ENCODE results near the gene PMS1.
"Not testable (repeated sequence)": the region's sequence is repeated elsewhere in the genome, so short reads cannot be mapped to it uniquely, and the experiment has no call there.

PMS1 gene

DNA sequence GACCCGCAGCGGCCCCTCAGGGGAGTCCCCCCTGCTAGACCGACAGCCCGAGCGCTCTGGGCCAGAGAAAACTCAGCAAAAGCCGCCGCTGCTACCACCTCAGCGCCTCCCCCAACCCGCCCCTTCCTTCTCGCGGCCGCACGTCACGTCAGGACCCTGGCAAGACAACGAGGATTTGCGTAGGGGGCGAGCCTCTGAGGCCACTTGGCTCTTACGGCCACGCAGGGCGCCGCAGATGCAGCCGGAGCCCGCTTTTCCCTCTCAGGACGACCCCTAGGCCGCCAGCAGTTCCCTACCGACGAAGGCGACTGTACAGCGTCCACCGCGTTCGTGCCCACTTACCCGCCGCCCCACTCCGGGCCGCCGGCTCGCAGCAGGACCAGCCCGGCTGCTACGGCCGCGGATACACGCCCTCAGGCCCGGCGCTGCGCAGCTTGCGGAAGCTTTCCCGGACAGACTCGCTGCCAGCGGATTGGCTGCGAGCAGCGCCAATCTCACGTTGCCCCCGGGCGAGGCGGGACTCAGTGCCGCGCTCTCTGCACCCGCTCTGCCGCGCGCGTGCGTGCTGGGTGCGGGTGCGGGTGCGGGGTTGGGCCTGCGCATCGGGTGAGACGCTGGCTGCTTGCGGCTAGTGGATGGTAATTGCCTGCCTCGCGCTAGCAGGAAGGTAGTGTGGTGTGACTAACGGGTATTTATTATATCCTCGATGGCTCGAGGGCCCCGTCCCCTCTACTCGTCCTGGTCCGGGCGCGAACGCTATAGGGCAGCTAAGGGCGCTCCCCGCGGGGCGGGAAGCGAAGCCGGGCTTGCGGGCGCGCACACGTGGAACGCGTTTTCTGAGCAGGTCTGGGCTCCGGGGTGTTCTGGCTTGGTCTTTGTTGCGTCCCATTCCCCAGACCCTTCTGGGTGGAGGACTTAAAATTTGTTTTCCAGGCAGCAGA is at the start of gene PMS1, which contains the start of gene ORMDL1:
Gene PMS1 (plus strand): TSS at position 524 of the 941 bp plus-strand sequence. CDS start 7,360 bp downstream, outside the sequence.
Gene ORMDL1 (minus strand): TSS at position 413 of the 941 bp plus-strand sequence. CDS start 1,744 bp downstream, outside the sequence.
- peak; percentile 91 to 93 for ATAC-seq

DNA sequence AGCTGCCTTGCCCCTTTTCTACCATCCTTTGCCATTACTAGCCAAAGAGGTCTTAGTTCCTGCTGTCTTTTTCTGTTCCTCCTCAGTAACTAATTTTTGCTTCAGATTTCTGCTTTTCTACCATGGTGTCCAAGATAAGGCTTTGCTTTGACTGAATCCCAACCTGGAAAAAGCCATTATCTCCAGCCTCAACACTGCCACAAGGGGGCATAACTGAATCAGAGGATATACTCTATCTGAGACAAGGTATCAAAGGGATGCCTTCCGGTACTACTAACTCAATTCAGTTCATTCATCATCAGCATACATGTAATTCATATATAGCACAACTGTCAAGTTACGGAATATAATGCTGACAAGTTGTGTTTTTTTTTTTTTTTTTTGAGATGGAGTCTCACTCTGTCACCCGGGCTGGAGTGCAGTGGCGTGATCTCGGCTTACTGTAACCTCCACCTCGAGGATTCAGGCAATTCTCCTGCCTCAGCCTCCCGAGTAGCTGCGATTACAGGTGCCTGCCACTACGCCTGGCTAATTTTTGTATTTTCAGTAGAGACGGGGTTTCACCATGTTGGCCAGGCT is 33.1 kb upstream of the PMS1 start:
- ATAC-seq, result peak in 1 of 2 donors; percentile 51

DNA sequence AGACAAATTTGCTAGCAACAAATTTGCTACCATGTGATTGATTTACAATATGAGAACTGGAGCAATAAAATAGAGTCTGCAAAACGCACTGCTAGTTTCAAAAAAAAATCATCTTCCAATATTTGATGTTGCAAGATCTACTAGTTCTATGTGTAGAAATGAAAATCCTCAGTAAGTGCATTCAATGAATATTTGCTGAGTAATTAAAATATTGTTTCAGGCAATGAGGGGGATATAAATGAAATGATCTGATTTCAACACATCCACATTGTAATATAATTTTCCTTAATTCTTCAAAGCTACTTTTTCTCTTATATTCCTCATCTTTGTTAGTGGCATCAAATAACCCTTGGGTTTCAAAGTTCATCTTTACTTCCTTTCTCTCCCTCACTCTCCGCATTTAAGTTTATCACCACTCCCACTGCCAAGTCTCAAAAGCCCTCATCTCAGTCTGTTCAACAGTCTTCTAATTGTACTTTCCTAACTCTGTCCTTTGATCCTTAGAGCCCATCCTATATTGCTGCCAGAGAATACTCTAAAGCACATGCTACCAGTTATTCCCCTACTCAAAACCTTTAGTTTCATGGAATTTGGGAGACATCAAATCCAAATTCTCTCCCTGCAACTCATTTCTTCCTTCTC is 27.8 kb upstream of the PMS1 start:
- no peak for ATAC-seq

DNA sequence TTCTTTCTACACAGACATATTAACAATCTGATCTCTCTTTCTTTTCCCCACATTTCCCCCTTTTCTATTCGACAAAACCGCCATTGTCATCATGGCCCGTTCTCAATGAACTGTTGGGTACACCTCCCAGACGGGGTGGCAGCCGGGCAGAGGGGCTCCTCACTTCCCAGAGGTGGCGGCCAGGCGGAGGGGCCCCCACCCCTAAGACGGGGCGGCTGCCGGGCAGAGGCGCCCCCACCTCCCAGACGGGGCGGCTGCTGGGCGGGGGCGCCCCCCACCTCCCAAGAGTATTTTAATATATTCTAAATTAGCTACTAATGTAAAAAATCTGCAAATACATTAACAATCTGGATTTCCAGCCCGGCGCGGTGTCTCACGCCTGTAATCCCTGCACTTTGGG is 24.1 kb upstream of the PMS1 start:
- not testable (repeated sequence) for ATAC-seq

DNA sequence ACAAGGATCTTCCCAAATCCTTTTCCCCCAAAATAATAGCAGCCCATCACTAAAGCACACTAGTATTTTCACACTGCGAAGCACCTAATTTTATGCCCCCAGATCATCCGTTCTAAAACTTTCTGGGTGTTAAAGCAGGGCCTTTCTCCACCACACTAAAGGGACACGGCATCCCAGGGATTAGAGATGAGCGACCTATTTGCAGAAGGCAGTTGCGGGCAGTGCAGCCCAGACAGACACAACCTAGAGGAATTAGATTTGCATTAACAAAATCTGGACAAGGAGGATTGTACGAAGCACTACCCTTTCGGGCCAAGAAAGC is 22.1 kb upstream of the PMS1 start:
- ATAC-seq, result no peak

DNA sequence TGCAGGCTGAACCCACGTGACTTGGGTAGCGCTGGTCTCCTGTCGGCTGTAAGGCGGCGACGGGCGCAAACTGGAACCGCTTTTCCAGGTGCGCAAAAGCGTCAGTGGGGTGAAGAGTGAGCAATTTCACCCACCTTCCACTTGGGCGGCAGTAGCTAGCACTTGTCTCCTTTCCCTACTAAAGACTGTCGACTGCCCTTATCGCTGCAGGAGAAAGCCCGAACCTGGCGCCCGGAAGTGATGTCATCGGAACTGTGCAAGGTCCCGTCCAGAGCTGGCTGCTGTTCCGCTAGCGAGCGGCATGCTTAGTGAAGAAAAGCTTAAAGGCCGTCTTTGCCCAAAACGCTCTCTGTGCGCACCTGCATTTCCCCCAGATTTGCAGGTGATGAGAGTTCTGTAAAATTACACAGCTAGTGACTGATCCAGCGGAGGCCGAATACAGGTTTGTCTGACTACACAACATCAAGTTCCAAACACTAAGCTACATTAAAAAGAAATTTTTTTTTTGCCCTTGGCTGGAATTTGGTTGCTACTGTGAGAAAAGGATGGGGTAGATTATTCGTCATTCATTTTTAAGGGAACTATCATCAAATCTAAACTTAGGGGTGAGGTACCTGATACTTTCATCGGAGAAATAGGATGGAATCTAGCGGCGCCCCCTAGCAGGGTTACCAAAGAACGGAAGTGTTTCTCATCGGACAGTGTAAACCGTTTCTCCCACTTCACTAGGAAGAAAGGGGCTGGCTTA is 21.5 kb upstream of the PMS1 start, which contains the start of gene OSGEPL1:
Gene OSGEPL1 (minus strand): TSS at position 242 of the 748 bp plus-strand sequence. CDS start 1,152 bp downstream, outside the sequence.
- ATAC-seq, result peak; percentile 97

DNA sequence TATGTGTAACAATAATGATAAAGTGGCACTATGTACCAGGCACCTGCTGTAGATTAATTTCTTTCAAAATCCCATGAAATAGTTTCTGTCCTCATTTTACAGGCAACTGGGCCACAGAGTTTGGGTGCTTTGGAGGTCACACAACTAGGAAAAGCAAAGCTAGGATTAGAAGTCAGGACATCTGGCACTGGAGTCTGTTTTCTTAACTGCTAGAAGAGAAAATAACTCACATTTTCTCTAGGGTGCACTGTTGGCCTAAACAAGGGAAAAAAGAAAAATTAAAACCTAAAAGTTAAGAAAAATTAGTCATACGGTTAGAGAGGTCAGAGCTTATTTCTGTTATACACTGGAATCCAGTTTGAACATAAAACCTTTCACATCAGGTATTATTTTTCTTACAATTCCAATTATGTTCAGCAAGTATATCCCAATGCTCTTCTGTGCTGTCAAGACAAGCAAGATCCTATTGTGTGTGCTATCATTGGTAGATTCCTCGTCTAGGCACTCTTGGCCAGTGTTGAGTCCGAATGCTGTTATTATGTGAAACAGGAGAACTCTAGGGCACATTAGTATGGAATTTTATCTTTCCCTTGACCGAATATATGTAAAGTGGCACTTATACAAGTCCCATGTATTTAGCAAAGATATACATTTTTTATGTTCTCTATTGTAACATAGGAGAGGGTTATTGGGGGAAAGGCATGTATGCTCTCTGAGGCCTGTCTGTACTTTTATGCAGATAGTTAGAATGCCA is 20.2 kb upstream of the PMS1 start:
- no peak for ATAC-seq

DNA sequence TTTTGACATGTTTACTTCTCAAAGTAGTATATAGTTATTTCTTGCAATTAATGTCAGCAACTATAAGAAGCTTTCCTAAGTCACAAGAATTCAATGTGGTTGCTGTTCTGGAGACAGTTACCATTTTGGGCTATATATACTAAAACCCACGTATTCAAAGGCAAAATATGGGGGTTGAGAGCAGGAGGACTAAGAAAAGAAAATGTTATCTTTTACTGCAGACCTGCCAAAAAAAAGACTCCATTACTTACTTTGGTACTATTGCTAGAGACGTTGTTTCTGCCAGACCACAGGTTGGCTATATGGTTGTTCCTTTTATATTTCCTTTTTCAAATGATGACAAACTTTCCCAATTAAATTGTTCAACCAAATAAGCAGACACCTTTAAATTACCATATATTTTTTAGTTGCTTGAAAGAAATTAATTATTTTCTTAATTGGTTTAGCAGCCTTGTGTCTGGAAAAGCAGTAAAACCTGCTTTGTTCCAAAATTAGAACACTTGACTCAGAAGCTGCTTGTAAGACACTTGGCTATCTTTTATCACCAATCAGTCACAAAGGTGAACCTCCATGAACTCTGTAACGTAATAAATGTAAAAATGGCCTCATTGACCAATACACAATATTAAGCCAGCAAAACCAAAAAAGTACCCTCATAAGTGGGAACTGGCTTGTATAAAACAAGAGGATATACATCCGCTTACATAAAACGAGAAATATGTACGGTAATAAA is 13.5 kb upstream of the PMS1 start:
- no peak for ATAC-seq

DNA sequence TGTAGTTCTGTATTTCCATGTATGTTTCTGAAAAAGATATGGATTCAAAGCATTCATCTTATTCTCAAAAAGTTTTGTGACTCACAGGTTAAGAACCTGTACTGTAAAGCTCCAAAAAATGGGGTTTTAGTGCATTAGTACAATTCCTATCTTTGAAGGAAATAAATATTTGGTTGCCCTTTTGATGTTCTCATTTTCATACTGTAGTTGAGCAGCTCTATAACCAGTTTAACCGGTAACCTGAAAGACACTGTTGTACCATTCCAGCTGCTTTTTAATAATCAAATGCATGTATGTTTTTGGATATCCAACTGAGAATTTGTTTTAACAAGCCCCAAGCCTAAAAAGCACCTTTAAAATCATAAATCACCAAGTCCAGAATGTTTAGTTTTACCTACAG is 12.0 kb upstream of the PMS1 start:
- ATAC-seq, result no peak

DNA sequence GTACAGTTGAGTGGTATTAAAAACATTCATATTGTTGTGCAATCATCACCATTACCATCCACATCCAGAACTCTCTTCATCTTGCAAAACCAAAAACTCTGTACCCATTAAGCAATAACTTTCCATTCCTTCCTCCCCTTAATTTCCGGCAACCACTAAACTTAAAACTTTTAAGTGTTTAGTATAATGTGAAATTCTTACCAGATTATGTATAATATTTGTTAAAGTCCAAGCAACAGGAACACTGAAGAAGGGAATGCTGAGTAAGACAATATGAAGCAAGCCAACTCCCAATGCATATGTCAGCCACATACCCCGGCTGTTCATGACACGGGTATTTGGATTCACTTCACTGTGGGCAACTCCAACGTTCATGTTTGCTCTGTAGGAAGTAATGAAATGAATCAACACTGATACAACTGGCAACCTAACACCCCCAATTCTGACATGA is 2.0 kb upstream of the PMS1 start:
- ATAC-seq, result no peak

DNA sequence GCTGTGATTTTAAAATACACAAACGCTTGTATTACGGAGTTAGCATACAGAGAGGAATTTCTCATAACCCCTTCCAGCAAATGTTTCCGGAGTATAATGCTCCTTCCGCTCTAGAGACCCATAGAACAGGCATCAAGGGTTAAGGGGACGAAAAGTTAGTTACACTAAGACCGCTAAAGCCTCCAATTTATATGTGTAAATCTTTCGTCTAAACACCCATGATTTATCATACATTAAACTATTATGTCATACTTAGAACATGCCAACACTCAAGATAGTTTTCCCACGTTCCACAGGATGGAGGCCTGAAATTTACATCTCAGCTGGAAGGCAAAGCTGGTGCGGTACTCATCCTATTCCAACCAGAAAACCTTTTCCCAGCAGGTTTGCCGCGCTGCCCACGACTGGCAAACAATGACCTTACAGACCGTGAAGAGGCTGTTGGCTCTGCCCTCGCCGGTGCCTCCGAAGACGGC is 761 bp upstream of the PMS1 start:
- no peak for ATAC-seq

DNA sequence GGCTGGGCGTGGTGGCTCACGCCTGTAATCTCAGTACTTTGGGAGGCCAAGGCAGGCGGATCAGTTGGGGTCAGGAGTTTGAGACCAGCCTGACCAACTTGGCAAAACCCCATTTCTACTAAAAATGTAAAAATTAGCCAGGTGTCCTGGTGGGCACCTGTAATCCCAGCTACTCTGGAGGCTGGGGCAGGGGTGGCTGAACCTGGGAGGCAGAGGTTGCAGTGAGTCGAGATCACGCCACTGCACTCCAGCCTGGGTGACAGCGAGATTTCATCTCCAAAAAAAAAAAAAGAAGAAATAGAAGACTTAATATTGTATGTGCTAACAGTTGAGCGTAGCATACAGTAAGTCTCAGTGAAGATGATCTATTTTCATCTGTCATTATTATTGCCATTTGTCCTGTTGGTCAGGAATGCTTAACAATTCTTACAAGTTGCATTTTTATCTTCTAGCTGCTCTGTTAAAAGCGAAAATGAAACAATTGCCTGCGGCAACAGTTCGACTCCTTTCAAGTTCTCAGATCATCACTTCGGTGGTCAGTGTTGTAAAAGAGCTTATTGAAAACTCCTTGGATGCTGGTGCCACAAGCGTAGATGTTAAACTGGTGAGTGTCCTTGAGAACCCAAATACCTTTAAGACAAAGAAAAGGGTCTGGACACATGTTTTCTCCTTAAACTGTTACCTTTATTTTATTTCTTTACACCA is 7.2 kb downstream of the PMS1 start:
- no peak for ATAC-seq

DNA sequence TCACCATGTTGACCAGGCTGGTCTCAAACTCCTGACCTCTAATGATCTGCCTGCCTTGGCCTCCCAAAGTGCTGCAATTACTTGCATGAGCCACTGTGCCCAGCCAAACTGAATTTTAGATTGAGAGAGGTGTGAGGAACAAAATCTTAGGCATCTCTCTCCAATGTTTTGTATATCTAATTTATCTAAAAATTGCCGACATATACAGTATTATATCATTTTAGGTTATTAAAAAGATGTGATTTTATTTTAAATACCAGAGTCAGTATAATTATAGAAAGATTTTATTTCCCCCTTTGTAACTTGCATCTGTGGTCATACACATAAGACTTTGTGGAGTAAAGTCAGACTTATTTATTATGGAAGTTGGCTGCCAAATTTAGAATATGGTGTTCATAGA is 10.1 kb downstream of the PMS1 start:
- ATAC-seq, result no peak

DNA sequence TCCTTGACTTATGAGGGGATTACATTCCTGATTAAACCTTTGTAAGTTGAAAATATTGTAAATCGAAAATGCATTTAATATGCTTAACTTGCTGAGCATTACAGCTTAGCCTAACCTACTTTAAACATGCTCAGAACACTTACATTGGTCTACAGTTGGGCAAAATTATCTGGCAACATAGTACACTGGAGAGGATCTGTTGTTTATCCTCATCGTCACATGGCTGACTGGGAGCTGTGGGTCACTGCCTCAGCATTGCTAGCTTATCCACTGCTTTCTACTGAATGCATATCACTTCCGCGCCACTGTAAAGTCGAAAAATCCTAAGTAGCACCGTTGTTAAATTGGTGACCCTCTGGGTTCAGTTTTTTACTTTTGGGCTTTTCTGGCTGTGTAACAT is 13.7 kb downstream of the PMS1 start:
- no peak for ATAC-seq

DNA sequence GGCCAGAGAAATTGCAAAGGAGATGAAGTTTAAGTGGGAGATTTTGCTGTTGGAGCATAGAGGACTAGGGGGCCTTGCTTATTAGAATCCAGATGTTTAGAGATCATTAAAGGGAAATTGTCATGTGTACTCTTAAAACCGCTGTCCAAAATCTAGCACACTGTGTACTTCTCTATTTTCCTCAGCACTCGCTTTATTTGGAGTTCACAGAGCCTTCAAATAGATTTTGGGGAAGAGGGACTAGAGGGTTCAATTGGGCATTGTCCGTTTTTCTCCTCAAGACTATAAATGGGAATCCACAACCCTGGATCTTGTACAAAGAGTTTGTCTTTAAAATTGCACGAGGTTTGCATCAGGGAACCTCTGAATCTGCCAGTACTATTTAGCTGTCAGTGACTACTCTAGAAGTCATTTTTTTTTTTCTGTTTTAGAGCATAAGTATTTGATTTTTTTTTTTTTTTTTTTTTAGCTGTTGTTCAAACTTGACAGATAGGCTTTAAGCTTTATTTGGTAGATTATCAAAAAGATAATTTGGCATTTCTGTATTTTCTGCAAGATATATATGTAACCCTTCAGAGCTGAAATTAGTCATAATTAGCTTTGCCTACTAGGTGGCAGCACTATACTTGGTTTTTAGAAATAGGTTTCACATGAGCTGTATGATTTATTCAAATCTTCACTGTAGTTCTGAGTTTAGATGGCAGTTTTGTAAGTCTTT is 14.2 kb downstream of the PMS1 start:
- ATAC-seq, result peak; percentile 61 to 63

DNA sequence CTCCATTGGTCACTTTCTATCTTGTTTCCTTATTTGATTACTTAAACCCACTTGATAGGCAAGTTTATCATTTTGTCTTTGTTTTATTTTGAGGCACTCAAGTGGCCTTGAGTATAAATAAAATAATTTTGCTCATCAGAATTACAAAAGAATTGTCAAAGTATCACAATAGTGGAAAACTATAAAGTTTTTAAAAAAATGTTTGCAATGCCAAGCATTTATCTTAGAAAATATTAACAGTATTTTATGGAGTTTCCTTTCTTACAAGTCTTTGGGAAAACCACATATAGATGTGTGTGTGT is 14.7 kb downstream of the PMS1 start:
- no peak for ATAC-seq

DNA sequence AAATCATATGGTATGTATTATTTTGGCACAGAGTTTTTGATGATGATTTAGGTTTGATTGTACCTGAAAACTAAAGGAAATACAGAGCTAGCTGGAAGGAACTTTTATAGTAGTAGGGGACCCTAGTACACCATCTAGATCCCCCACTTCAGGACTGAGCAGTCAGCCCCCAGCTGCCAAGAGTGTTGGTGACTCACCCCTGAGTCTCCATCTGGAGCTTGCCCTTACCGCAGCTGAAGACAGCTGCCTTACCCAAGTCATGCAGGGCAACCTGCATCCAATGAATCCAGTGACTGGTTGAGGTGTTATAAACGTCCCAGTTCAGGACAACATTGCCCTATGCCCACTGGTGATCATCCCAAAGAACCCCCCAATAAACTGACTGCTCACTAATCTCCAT is 15.3 kb downstream of the PMS1 start:
- ATAC-seq, result no peak

DNA sequence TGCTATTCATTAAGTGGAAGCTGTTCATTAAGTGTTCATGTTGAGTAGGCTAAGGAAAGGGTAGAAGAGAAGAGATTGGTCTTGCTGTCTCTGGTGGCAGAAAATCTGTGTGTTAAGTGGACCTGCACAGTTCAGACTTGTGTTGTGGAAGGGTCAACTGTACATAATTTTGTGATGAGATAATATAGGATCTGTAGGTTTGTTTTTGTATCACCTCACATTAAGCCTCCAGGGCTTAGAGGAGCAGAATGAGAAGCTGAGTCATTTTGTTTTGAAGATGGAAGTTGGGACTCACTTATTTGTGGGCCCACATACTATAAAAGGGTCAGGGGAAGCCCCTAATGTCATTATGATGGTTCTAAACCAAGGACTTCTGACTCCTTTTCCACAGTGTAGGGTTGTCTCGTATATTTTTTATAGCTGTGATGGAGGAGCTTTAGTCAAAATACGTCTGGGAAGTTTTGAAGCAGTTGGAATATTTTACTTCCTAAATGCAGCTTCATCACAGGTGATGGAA is 18.2 kb downstream of the PMS1 start:
- ATAC-seq, result no peak

DNA sequence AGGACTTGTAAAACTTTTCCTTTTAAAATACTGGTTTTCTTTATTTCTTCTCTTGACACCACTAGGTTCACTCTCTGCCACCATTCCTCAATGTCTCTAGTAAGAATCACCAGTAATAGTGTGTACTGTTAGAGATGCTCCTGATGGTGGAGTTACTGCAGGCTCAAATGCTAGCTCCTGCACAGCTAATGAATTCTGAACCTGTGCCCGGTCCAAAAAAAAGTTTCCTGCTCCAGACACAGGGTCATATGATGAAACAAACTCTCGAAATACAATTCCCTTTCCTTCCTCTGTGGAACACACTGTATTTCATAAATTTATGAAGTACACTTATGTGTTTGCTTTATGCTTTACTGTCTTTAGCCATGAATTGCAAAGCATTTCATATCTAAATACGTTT is 19.2 kb downstream of the PMS1 start:
- no peak for ATAC-seq
